HepG2 (cell line): Measurements from ENCODE around the gene PDGFRB. TPM values are rescaled to one million over a fixed set of nuclear protein-coding genes. Genes with fewer than 3 reads are reported as not detected.

Experiments
- FOSL1 ChIP-seq: sonication (generic); formaldehyde crosslinking; IDR thresholded peaks from 2 replicates; pipeline ENCODE4 v1.9.0; 2021; ENCODE audit warnings: missing genetic modification reagents, borderline replicate concordance
- FOXA3 ChIP-seq: IDR thresholded peaks from 2 replicates; pipeline ENCODE4 v1.6.1; 2016; ENCODE audit warnings: missing genetic modification reagents, missing compliant biosample characterization
- HMGA1 ChIP-seq: sonication (generic); formaldehyde crosslinking; conservative IDR thresholded peaks from 2 replicates; pipeline ENCODE4 v1.4.0; 2020; ENCODE audit warnings: missing genetic modification reagents
- HNRNPL ChIP-seq: fragments of 200-400 bp; formaldehyde crosslinking; IDR thresholded peaks from 2 replicates; pipeline ENCODE4 v1.6.1; 2017; ENCODE audit warnings: mild to moderate bottlenecking, low read depth, low read length
- HOXA7 ChIP-seq: sonication (generic); formaldehyde crosslinking; IDR thresholded peaks from 2 replicates; pipeline ENCODE4 v1.8.1; 2022; ENCODE audit warnings: mild to moderate bottlenecking, missing genetic modification reagents, moderate library complexity
- SOX5 ChIP-seq: IDR thresholded peaks from 2 replicates; pipeline ENCODE4 v1.6.1; 2016; ENCODE audit warnings: borderline replicate concordance
- ZNF496 ChIP-seq: sonication (generic); formaldehyde crosslinking; IDR thresholded peaks from 2 replicates; pipeline ENCODE4 v1.8.1; 2023; ENCODE audit warnings: mild to moderate bottlenecking, moderate library complexity, missing genetic modification reagents; ENCODE audit not compliant: insufficient replicate concordance
- ZNF781 ChIP-seq: sonication (generic); formaldehyde crosslinking; IDR thresholded peaks from 2 replicates; pipeline ENCODE4 v1.5.1; 2020; ENCODE audit warnings: borderline replicate concordance, mild to moderate bottlenecking, missing genetic modification reagents; ENCODE audit errors: not compliant biosample characterization
- polyA plus RNA-seq, 8 experiments: library from polyadenylated mRNA; depleted of rRNA in 3 of 8; stranded (reverse) in 7 of 8; unstranded in 1 of 8; fragments of >200 nt; fragmentation: Illumina TruSeq in 4 of 8; extraction: Trizol in 4 of 8; gene quantifications; 2 replicates each; pipeline versions ENCODE4 v1.2.1 to v1.2.3, GENCODE V29; 2011 to 2016; ENCODE audit warnings: low read depth in 4 of 8, missing spikeins in 1 of 8, mixed read lengths in 1 of 8; ENCODE audit not compliant: insufficient read depth in 1 of 8
- total RNA-seq, 5 experiments: library from RNA; depleted of rRNA; stranded (reverse); fragments of >200 nt; fragmentation: Illumina TruSeq; extraction: Trizol; gene quantifications; 2 replicates each; pipeline ENCODE4 v1.2.3, GENCODE V29; 2016; ENCODE audit warnings: low read depth in 1 of 5
- TF ChIP-seq, protein P1 (sequence below): IDR thresholded peaks from 2 replicates; pipeline ENCODE4 v1.6.1; 2018; ENCODE audit warnings: missing genetic modification reagents
- TF ChIP-seq, protein P2 (sequence below): sonication (generic); formaldehyde crosslinking; IDR thresholded peaks from 2 replicates; pipeline ENCODE4 v1.4.0; 2020; ENCODE audit warnings: low read depth, mild to moderate bottlenecking, missing genetic modification reagents
- TF ChIP-seq, protein P3 (sequence below): sonication (generic); formaldehyde crosslinking; IDR thresholded peaks from 2 replicates; pipeline ENCODE4 v1.4.0; 2020; ENCODE audit warnings: mild to moderate bottlenecking, missing genetic modification reagents
- TF ChIP-seq, protein P4 (sequence below): sonication (generic); formaldehyde crosslinking; IDR thresholded peaks from 2 replicates; pipeline ENCODE4 v1.4.0; 2020; ENCODE audit warnings: low read depth, missing genetic modification reagents

Gene PDGFRB
- total and polyA plus RNA-seq, 2 of the 13 experiments (the other 11 are each of a cell fraction or from before 2014, with no cell fraction given) = 4.0 to 21.0 TPM

DNA sequence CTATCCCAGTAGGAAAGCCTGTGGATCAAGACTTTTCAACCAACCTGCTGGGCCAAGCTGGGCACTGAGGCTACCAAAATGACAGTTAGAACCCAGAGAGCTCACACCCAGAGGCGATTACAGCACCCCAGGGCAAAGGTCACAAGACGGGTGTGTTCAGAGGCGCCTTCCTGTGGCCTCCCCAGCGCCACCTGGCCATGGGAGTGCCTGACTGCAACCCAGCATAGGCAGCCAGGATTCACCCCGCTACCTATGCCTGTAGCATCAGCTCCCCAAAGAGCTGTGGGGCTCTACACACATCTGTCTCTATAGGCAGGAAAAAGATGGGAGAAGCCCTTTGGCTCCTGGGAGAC lies 33.5 kb downstream of the PDGFRB start (continued):
- TF ChIP-seq SOX5 (no peak; the same call in 1 of the 2 replicates), HNRNPL (no peak), HMGA1 (CRISPR knock-in tag) (no peak), ZNF781 (no peak), ZNF496 (CRISPR knock-in tag) (no peak), FOXA3 (CRISPR knock-in tag) (no peak), HOXA7 (CRISPR knock-in tag) (no peak), FOSL1 (no peak)
- TF ChIP-seq, protein P1, sequence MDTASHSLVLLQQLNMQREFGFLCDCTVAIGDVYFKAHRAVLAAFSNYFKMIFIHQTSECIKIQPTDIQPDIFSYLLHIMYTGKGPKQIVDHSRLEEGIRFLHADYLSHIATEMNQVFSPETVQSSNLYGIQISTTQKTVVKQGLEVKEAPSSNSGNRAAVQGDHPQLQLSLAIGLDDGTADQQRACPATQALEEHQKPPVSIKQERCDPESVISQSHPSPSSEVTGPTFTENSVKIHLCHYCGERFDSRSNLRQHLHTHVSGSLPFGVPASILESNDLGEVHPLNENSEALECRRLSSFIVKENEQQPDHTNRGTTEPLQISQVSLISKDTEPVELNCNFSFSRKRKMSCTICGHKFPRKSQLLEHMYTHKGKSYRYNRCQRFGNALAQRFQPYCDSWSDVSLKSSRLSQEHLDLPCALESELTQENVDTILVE (CRISPR knock-in tag) = no peak
- TF ChIP-seq, protein P2, sequence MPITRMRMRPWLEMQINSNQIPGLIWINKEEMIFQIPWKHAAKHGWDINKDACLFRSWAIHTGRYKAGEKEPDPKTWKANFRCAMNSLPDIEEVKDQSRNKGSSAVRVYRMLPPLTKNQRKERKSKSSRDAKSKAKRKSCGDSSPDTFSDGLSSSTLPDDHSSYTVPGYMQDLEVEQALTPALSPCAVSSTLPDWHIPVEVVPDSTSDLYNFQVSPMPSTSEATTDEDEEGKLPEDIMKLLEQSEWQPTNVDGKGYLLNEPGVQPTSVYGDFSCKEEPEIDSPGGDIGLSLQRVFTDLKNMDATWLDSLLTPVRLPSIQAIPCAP (CRISPR knock-in tag) = no peak
- TF ChIP-seq, protein P3, sequence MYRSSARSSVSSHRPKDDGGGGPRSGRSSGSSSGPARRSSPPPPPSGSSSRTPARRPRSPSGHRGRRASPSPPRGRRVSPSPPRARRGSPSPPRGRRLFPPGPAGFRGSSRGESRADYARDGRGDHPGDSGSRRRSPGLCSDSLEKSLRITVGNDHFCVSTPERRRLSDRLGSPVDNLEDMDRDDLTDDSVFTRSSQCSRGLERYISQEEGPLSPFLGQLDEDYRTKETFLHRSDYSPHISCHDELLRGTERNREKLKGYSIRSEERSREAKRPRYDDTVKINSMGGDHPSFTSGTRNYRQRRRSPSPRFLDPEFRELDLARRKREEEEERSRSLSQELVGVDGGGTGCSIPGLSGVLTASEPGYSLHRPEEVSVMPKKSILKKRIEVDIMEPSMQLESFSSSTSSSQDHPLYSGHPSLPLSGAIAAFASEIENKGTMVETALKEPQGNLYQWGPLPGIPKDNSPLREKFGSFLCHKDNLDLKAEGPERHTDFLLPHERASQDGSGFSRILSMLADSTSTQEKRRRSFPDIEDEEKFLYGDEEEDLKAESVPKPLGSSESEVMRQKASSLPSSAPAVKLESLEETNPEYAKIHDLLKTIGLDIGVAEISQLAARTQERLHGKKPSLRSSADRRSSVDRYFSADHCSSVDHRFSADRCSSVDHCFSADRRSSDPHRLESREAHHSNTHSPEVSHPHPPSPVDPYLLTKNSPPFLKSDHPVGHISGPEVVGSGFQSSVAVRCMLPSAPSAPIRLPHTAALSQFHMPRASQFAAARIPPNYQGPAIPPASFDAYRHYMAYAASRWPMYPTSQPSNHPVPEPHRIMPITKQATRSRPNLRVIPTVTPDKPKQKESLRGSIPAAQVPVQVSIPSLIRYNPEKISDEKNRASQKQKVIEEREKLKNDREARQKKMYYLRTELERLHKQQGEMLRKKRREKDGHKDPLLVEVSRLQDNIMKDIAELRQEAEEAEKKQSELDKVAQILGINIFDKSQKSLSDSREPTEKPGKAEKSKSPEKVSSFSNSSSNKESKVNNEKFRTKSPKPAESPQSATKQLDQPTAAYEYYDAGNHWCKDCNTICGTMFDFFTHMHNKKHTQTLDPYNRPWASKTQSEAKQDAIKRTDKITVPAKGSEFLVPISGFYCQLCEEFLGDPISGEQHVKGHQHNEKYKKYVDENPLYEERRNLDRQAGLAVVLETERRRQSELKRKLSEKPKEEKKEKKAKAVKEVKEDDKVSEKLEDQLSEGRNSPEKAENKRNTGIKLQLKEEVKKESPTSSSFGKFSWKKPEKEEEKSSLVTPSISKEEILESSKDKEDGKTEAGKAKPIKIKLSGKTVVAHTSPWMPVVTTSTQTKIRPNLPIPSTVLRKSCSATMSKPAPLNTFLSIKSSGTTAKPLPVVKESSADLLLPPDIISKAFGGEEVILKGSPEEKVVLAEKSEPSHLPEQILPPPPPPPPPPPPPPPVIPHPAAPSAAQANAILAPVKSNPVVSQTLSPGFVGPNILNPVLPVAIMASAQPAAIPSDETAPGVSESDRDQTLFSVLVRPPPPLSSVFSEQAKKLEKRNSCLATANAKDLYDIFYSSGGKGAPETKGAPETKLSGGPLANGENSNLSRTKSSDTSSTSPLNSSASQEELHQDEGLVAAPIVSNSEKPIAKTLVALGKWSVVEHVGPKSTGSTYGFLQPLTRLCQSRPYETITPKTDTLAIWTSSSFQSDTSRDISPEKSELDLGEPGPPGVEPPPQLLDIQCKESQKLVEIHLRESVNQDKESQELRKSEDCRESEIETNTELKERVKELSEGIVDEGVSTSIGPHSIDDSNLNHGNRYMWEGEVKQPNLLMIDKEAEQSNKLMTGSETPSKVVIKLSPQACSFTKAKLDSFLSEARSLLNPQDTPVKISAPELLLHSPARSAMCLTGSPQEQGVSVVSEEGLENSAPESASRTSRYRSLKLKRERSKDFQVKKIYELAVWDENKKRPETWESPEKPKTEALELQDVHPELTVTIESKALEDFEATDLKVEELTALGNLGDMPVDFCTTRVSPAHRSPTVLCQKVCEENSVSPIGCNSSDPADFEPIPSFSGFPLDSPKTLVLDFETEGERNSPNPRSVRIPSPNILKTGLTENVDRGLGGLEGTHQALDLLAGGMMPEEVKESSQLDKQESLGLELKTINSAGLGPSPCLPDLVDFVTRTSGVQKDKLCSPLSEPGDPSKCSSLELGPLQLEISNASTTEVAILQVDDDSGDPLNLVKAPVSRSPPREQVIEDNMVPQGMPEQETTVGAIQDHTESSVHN = no peak
- TF ChIP-seq, protein P4, sequence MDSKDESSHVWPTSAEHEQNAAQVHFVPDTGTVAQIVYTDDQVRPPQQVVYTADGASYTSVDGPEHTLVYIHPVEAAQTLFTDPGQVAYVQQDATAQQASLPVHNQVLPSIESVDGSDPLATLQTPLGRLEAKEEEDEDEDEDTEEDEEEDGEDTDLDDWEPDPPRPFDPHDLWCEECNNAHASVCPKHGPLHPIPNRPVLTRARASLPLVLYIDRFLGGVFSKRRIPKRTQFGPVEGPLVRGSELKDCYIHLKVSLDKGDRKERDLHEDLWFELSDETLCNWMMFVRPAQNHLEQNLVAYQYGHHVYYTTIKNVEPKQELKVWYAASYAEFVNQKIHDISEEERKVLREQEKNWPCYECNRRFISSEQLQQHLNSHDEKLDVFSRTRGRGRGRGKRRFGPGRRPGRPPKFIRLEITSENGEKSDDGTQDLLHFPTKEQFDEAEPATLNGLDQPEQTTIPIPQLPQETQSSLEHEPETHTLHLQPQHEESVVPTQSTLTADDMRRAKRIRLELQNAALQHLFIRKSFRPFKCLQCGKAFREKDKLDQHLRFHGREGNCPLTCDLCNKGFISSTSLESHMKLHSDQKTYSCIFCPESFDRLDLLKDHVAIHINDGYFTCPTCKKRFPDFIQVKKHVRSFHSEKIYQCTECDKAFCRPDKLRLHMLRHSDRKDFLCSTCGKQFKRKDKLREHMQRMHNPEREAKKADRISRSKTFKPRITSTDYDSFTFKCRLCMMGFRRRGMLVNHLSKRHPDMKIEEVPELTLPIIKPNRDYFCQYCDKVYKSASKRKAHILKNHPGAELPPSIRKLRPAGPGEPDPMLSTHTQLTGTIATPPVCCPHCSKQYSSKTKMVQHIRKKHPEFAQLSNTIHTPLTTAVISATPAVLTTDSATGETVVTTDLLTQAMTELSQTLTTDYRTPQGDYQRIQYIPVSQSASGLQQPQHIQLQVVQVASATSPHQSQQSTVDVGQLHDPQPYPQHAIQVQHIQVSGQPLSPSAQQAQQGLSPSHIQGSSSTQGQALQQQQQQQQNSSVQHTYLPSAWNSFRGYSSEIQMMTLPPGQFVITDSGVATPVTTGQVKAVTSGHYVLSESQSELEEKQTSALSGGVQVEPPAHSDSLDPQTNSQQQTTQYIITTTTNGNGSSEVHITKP = no peak
